GM21360 (cell line): ENCODE data around the gene MSN.
"Not testable (repeated sequence)": the region's sequence is repeated elsewhere in the genome, so short reads cannot be mapped to it uniquely, and the experiment has no call there.

Experiments used
- ATAC-seq: cut with Tn5 transposase; IDR thresholded peaks from one replicate; pipeline ENCODE4 v1.9.1; 2021; ENCODE audit warnings: mild to moderate bottlenecking, moderate library complexity; ENCODE audit not compliant: unreplicated experiment

The MSN gene

GRCh38 chrX:65712005-65712806 lies 44.8 kb downstream of the MSN start:
- no peak for ATAC-seq

DNA sequence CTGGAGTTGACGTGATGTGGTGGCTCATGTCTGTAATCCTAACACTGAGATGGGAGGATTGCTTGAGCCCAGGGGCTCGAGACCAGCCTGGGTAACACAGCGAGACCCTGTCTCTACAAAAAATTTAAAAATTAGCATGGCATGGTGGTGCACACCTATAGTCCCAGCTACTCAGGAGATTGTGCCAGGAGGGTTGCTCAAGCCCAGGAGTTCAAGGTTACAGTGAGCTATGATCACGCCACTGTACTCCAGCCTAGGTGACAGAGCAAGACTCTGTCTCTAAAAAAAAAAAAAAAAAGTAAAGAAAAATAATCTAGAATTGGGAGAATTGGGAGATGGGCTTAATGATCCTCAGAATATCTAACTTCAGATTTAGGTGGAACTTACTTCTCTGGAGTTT lies 51.1 kb downstream of the MSN start:
- ATAC-seq: no peak

DNA sequence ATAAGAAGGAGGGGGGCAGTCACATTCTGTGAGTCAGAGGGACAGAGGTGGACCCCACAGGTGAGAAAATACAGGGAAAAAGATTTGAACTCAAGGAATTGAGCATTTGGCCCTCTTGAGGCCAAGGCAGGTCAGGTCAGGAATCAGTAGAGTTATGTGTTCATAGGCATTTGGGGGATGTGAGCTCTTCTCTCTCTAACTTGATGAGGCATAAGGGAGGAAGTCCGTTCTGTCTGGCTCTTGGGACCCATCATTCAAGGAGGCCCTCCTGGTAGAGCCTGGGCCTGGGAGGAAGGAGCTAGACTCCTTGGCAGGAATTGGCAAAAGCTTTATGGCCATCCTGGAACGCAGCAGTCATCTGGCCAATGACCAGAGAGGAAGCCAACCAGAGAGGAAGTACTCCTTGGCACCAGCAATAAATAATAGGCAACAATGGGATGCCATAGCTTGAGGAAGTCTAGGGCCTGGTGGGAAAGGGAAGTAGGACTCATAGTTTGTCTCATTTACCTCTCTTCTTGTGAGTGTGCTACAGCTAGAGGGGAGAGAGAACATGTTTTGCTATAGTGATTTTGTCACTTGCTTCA lies 53.0 kb downstream of the MSN start:
- ATAC-seq: no peak

- peak; percentile 83 for ATAC-seq
Measured at GRCh38 chrX:65723706-65724105, 56.3 kb downstream of the MSN start.

DNA sequence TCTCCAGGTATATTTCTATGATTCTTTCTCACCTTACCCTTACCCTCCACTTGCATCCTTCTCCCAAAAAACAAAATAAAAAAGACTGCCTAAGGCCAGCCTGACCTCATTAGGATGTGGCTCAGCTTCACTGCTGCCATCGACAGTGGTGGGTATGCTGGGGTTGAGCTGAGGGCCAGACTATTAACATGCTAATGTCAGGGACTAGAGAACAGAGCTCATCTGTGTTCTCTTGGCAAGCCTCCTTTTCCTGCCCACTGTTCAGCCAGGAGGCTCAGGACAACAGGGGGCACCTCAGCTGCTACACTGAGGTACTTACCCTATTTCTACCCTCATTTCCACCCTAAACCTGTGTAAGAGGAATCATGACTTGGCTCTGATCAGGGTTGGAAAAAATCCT lies 59.3 kb downstream of the MSN start:
- ATAC-seq: no peak

- ATAC-seq: no peak
Measured at GRCh38 chrX:65731684-65732289, 64.3 kb downstream of the MSN start.

GRCh38 chrX:65740909-65741308 lies 73.5 kb downstream of the MSN start:
- no peak for ATAC-seq

- no peak for ATAC-seq
Measured at GRCh38 chrX:65741823-65742222, 74.4 kb downstream of the MSN start.

DNA sequence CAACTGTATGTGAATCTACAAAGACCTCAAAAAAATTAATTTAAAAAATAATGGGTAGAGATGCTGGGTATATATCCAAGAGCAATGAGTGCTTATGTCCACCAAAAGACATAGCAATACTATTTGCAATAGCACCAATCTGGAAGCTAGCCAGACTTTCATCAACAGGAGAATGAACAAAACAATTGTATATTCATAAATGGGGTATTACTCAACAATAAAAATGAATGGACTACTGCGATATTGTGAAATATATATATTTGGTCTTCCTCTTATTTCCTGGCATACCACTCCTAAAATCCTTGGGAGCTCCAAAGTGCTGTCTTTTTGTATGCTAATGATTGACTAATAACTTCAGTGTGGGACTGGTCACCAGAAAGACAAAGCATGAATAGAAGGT lies 77.5 kb downstream of the MSN start:
- no peak for ATAC-seq

- no peak for ATAC-seq
Measured at GRCh38 chrX:65745427-65745826, 78.0 kb downstream of the MSN start.

DNA sequence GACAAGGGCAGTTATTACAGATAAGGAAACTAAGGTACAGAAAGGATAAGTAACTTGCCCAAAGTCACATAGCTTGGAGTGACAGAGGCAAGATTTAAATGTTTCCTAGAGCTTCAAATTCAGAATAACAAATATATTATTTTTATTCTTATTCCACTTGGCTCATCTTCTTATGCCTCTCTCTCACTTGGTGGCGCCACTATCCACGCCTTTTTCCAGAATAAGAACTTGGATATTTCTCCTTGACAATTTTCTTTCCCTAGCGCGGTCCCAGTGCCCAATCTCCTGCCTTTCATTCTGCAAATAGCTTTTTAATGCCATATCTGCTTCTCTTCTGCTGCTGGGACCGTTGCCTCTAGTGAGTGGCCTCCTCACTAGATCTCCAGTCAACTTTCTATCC lies 78.5 kb downstream of the MSN start:
- ATAC-seq: no peak

DNA sequence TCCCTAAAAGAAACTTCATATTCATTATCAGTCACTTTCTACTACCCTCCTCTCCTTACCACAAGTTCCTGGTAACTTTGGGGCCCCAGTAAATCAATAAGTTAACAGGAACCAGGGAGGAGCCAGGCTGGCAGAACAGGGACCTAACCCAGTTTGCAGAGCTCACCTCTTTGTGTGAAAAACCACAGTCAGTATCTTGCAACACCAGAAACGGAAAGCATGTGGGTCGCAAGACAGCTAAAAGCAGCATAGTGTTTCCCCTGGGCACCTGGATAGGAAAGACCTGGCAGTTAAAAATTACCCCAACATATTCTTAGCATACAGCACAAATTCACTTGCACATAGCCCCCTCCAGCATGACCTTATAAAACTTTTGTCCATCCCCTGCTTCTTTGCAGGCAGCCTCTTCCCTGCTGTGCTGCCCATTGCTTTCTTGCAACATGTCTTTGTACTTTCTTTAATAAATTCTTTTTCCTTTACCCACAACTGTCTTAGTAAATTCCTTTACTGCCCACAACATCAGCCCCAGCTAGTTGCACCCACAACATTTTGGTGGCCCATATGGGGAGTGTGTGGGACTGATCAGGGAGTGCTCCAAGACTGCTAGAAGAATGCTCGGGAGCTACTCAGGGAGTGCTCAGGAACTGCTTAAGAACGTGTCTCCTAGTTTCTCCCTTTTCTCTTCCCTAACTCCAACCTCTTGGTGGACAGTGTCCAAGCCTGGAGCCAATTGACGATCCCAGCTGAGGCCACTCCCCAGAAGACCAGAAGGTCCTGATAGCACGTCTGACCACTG lies 83.4 kb downstream of the MSN start:
- no peak for ATAC-seq

DNA sequence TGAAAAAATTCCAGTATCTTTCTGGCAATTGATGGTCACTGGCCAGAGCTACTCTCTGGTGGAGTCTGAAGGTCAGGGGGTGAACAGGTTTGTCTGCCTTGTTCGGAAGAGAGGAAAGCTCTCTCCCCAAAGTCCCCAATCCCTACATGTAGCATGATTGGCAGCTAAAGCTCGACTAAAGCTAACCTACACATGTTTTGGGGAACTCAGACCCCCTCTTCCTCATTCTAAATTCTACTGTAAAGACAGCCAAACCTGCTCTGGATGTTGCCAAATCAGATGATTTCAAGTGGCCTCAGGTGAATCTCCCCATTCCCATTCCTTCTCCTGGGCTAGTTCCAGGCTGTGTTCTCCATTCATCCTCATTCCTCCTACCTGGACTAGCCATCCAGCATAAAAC lies 84.1 kb downstream of the MSN start:
- no peak for ATAC-seq

- no peak for ATAC-seq
Measured at GRCh38 chrX:65752294-65752693, 84.8 kb downstream of the MSN start.

GRCh38 chrX:65755786-65756185 lies 88.3 kb downstream of the MSN start:
- no peak for ATAC-seq

DNA sequence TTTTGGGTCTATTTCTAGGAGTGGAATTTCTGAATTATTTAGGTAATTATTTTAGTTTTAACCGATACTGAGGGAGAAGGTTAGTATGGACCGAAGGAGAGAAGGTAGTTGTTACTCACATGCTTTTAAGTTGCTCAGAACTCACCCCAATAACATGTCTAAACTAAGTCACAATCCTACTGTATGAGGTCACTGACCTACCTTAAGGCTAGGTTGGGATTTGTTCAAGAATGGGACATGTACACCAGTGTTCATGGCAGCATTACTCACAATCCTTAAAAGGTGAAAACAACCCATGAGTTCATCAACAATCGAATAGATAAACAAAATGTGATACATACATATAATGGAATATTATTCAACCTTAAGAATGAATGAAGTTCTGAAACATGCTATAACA lies 90.5 kb downstream of the MSN start:
- ATAC-seq: no peak

- ATAC-seq: no peak
Measured at GRCh38 chrX:65758505-65758904, 91.1 kb downstream of the MSN start.

GRCh38 chrX:65759525-65759924 lies 92.1 kb downstream of the MSN start:
- not testable (repeated sequence) for ATAC-seq

DNA sequence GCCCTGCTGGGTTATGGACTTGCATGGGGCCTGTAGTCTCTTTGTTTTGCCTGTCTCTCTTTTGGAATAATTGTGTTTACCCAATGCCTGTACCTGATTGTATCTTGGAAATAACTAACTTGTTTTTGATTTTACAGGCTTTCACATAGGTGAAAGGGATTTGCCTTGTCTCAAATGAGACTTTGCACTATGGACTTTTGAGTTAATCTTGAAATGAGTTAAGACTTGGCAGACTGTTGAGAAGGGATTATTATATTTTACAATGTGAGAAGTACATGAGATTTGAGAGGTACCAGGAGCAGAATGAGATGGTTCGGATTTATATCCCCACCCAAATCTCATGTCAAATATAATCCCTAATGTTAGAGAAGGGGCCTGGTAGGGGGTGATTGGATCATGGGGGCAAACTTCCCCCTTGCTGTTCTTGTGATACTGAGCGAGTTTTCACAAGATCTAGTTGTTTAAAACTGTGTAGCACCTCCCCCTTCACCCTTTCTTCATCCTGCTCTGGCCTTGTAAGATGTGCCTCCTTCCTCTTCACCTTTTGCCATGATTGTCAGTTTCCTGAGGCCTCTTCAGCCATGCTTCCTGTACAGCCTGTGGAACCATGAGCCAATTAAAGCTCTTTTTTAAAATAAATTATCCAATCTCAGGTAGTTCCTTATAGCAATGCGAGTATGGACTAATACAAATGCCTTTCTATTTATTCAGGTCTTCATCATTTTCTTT lies 102.3 kb downstream of the MSN start:
- ATAC-seq: no peak

DNA sequence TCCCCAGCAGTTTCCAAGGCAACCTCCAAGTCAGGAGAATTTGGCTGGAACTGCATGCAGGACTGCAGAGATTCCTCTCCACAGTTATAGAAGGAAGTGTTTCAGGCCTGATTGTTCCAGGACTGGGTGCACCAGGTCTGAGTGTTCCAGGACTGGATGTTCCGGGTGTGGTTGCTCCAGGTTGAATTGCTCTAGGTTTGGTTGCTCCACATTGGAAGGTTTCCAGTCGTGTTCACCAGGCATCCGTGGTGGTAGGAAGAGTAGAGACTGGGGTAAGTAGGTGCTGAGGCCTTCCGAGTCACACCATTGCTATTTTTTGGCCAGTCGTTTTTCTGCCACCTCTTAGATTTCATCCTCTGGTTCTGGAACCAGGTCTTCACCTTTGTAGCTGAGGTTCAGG lies 105.4 kb downstream of the MSN start:
- ATAC-seq: no peak

GRCh38 chrX:65781845-65782244 lies 114.4 kb downstream of the MSN start:
- no peak for ATAC-seq
